HEK293 (cell line): Measurements from ENCODE around the gene LRRC53.

Experiments
- CTCF ChIA-PET: fragments of 350-600 bp; formaldehyde crosslinking; extraction: SDS; loops from one replicate; lab custom pipeline; 2021; ENCODE audit warnings: antibody characterized with exemption; lab: Yijun Ruan, JAX
- POLR2A ChIA-PET: fragments of 300-600 bp; formaldehyde crosslinking; extraction: SDS; loops from one replicate; lab custom pipeline; 2020; ENCODE audit warnings: antibody characterized with exemption, inconsistent platforms; lab: Yijun Ruan, JAX
- H3K27ac ChIP-seq: fragments of 200-500 bp; sonication (Bioruptor generic); 2 replicates; pipeline ENCODE4 v1.5.1; 2014; ENCODE audit warnings: low read depth, low read length, control low read depth, inconsistent platforms; ENCODE audit errors: extremely low read depth
- H3K36me3 ChIP-seq, 2 experiments: fragments of 200-500 bp in 1 of 2; sonication (Bioruptor generic) in 1 of 2; 1 replicate in 1 of 2; 2 replicates in 1 of 2; pipeline ENCODE4 v1.5.1; 2014 to 2017; ENCODE audit warnings: inconsistent platforms in 2 of 2, low read length in 2 of 2; ENCODE audit not compliant: control insufficient read depth in 2 of 2, insufficient read depth in 1 of 2
- H3K4me1 ChIP-seq: fragments of 200-500 bp; sonication (Bioruptor generic); 2 replicates; pipeline ENCODE4 v1.5.1; 2014; ENCODE audit warnings: mild to moderate bottlenecking, low read length, inconsistent platforms; ENCODE audit not compliant: control insufficient read depth, insufficient read depth
- H3K4me3 ChIP-seq: 2 replicates; pipeline ENCODE4 v1.5.1; 2011; ENCODE audit warnings: low read depth, mild to moderate bottlenecking, control low read depth, low read length, moderate library complexity
- H3K9me3 ChIP-seq: fragments of 200-500 bp; sonication (Bioruptor generic); 2 replicates; pipeline ENCODE4 v1.5.1; 2014; ENCODE audit warnings: low read depth, low read length, inconsistent platforms; ENCODE audit not compliant: control insufficient read depth, insufficient read depth
- BCL11A ChIP-seq: fragments of 450-650 bp; formaldehyde crosslinking; IDR thresholded peaks from 2 replicates; pipeline ENCODE4 v1.5.1; 2016; ENCODE audit warnings: low read depth, missing biosample characterization, missing genetic modification characterization
- FEZF1 ChIP-seq: fragments of 450-650 bp; formaldehyde crosslinking; IDR thresholded peaks from 2 replicates; pipeline ENCODE4 v1.5.1; 2016; ENCODE audit warnings: missing biosample characterization, missing genetic modification characterization
- GLI2 ChIP-seq: fragments of 450-650 bp; formaldehyde crosslinking; IDR thresholded peaks from 2 replicates; pipeline ENCODE4; 2017; ENCODE audit warnings: missing biosample characterization, missing genetic modification characterization, low read depth, borderline replicate concordance
- HOXC10 ChIP-seq: sonication (generic); formaldehyde crosslinking; IDR thresholded peaks from 2 replicates; pipeline ENCODE4 v1.8.1; 2023; ENCODE audit warnings: mild to moderate bottlenecking, missing genetic modification reagents
- HOXD13 ChIP-seq: sonication (generic); formaldehyde crosslinking; IDR thresholded peaks from 2 replicates; pipeline ENCODE4 v1.8.0; 2022; ENCODE audit warnings: missing genetic modification reagents, borderline replicate concordance
- INSM2 ChIP-seq: fragments of 450-650 bp; formaldehyde crosslinking; IDR thresholded peaks from 2 replicates; pipeline ENCODE4 v1.5.1; 2016; ENCODE audit warnings: missing biosample characterization, missing genetic modification characterization
- KLF10 ChIP-seq: fragments of 450-650 bp; IDR thresholded peaks from 2 replicates; pipeline ENCODE4 v1.5.1; 2018; ENCODE audit warnings: missing biosample characterization, mild to moderate bottlenecking, missing genetic modification characterization
- KLF8 ChIP-seq: fragments of 450-650 bp; formaldehyde crosslinking; IDR thresholded peaks from 2 replicates; pipeline ENCODE4 v1.5.1; 2016; ENCODE audit warnings: missing biosample characterization, missing genetic modification characterization
- MYNN ChIP-seq: fragments of 450-650 bp; formaldehyde crosslinking; IDR thresholded peaks from 2 replicates; pipeline ENCODE4 v1.5.1; 2016; ENCODE audit warnings: missing biosample characterization, missing genetic modification characterization, borderline replicate concordance
- SALL2 ChIP-seq: fragments of 450-650 bp; formaldehyde crosslinking; IDR thresholded peaks from 2 replicates; pipeline ENCODE4 v1.5.0; 2017; ENCODE audit warnings: missing biosample characterization, mild to moderate bottlenecking, missing genetic modification characterization, borderline replicate concordance
- TCF7L2 ChIP-seq: IDR thresholded peaks from 2 replicates; pipeline ENCODE4 v1.6.1; 2011; ENCODE audit warnings: low read depth, mild to moderate bottlenecking, inconsistent platforms, low read length, moderate library complexity, borderline replicate concordance
- YY2 ChIP-seq: fragments of 450-650 bp; formaldehyde crosslinking; IDR thresholded peaks from 2 replicates; pipeline ENCODE4 v1.5.1; 2016; ENCODE audit warnings: missing biosample characterization, missing genetic modification characterization
- ZFP37 ChIP-seq: fragments of 450-650 bp; formaldehyde crosslinking; IDR thresholded peaks from 2 replicates; pipeline ENCODE4 v1.5.1; 2016; ENCODE audit warnings: missing biosample characterization, missing genetic modification characterization
- ZIC2 ChIP-seq: fragments of 450-650 bp; formaldehyde crosslinking; IDR thresholded peaks from 2 replicates; pipeline ENCODE4 v1.5.1; 2016; ENCODE audit warnings: missing biosample characterization, missing genetic modification characterization
- ZNF10 ChIP-seq: fragments of 450-650 bp; formaldehyde crosslinking; IDR thresholded peaks from 2 replicates; pipeline ENCODE4 v1.5.1; 2017; ENCODE audit warnings: missing biosample characterization, missing genetic modification characterization
- ZNF132 ChIP-seq: fragments of 450-650 bp; formaldehyde crosslinking; IDR thresholded peaks from 2 replicates; pipeline ENCODE4 v1.5.1; 2017; ENCODE audit warnings: missing biosample characterization, missing genetic modification characterization, borderline replicate concordance
- ZNF174 ChIP-seq: fragments of 450-650 bp; formaldehyde crosslinking; IDR thresholded peaks from 2 replicates; pipeline ENCODE4 v1.5.0; 2017; ENCODE audit warnings: missing biosample characterization, mild to moderate bottlenecking, missing genetic modification characterization
- ZNF211 ChIP-seq: fragments of 450-650 bp; formaldehyde crosslinking; IDR thresholded peaks from 2 replicates; pipeline ENCODE4 v1.5.1; 2016; ENCODE audit warnings: low read depth, missing biosample characterization, missing genetic modification characterization
- ZNF324 ChIP-seq: fragments of 450-650 bp; formaldehyde crosslinking; IDR thresholded peaks from 2 replicates; pipeline ENCODE4 v1.5.1; 2016; ENCODE audit warnings: missing biosample characterization, missing genetic modification characterization
- ZNF350 ChIP-seq: fragments of 450-650 bp; formaldehyde crosslinking; IDR thresholded peaks from 2 replicates; pipeline ENCODE4 v1.5.0; 2017; ENCODE audit warnings: missing biosample characterization, mild to moderate bottlenecking, missing genetic modification characterization
- ZNF37A ChIP-seq: fragments of 450-650 bp; IDR thresholded peaks from 2 replicates; pipeline ENCODE4 v1.5.1; 2018; ENCODE audit warnings: missing biosample characterization, missing genetic modification characterization
- ZNF449 ChIP-seq: fragments of 450-650 bp; formaldehyde crosslinking; IDR thresholded peaks from 2 replicates; pipeline ENCODE4 v1.5.1; 2017; ENCODE audit warnings: missing biosample characterization, mild to moderate bottlenecking, missing genetic modification characterization, moderate library complexity
- ZNF624 ChIP-seq: fragments of 450-650 bp; formaldehyde crosslinking; IDR thresholded peaks from 2 replicates; pipeline ENCODE4 v1.5.1; 2017; ENCODE audit warnings: missing biosample characterization, missing genetic modification characterization
- ZNF747 ChIP-seq: fragments of 450-650 bp; formaldehyde crosslinking; IDR thresholded peaks from 2 replicates; pipeline ENCODE4 v1.5.1; 2016; ENCODE audit warnings: missing biosample characterization, missing genetic modification characterization
- TF ChIP-seq, protein P1 (sequence below): fragments of 450-650 bp; formaldehyde crosslinking; IDR thresholded peaks from 2 replicates; pipeline ENCODE4 v1.5.1; 2016; ENCODE audit warnings: missing biosample characterization, missing genetic modification characterization
- TF ChIP-seq, protein P2 (sequence below): fragments of 450-650 bp; formaldehyde crosslinking; IDR thresholded peaks from 2 replicates; pipeline ENCODE4 v1.5.1; 2017; ENCODE audit warnings: missing biosample characterization, missing genetic modification characterization

The LRRC53 gene

GRCh38 chr1:74464037-74464436, 48.4 kb downstream of the LRRC53 start:
- POLR2A ChIA-PET: no interaction called here
- CTCF ChIA-PET: no interaction called here
- Histone ChIP-seq H3K9me3 (no peaks in the 10 kb centered on the region), H3K36me3 (no peaks in the 10 kb centered on the region), H3K27ac (no peak overlapping the region)
- TF ChIP-seq HOXD13 (no peak), ZFP37 (tag by site-specific recombination) (no peak), SALL2 (tag by site-specific recombination) (no peak), BCL11A (tag by site-specific recombination) (no peak), ZNF747 (no peak), ZNF350 (tag by site-specific recombination) (no peak), MYNN (no peak), ZIC2 (tag by site-specific recombination) (no peak), INSM2 (tag by site-specific recombination) (no peak), TCF7L2 (no peak), KLF8 (no peak), ZNF624 (no peak), ZNF37A (tag by site-specific recombination) (no peak)
- TF ChIP-seq, protein P1, sequence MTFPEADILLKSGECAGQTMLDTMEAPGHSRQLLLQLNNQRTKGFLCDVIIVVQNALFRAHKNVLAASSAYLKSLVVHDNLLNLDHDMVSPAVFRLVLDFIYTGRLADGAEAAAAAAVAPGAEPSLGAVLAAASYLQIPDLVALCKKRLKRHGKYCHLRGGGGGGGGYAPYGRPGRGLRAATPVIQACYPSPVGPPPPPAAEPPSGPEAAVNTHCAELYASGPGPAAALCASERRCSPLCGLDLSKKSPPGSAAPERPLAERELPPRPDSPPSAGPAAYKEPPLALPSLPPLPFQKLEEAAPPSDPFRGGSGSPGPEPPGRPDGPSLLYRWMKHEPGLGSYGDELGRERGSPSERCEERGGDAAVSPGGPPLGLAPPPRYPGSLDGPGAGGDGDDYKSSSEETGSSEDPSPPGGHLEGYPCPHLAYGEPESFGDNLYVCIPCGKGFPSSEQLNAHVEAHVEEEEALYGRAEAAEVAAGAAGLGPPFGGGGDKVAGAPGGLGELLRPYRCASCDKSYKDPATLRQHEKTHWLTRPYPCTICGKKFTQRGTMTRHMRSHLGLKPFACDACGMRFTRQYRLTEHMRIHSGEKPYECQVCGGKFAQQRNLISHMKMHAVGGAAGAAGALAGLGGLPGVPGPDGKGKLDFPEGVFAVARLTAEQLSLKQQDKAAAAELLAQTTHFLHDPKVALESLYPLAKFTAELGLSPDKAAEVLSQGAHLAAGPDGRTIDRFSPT (tag by site-specific recombination): no peak
- TF ChIP-seq, all 188 proteins: peak for 0
- Histone ChIP-seq H3K4me1 (no peaks in the 10 kb centered on the region), H3K4me3 (no peak overlapping the region)

DNA sequence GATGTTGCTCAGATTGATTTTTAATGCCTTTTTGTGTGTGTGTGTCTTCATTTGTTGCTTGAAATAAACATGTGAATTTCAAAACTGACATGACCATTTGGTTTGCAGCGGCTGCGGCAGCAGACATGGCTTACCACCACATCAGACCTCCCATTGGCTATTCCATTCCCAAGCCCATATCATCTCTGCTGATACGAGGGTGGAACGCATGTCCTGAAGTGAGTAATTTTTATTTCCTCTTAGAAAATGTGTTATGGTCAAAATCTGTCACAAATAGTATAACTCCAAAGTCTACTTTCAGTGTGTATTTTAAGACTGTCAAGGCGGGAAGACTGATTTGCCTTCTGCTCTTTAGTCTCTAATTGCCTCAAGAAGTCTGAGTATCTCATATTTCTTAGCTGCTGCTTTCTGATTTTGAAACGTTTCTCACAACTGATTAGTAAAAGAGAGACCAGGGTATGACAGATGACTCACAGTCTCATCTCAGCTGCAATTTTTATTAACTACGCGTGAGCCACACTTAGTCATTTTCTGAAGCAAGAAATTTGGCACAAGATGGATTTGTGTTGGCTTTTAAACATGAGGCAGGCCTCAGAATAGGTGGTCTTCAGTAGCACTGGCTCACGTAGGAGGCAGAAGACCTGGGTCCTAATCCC, 49.0 kb downstream of the LRRC53 start:
- POLR2A ChIA-PET: no interaction called here
- H3K27ac ChIP-seq: no peak overlapping the region
- no peak for TF ChIP-seq FEZF1 (tag by site-specific recombination)
- no peak for TF ChIP-seq ZNF211 (tag by site-specific recombination)
- TF ChIP-seq ZNF174 (tag by site-specific recombination): no peak
- no peak for TF ChIP-seq YY2 (tag by site-specific recombination)
- no peak for TF ChIP-seq ZNF449 (tag by site-specific recombination)
- TF ChIP-seq, protein P2, sequence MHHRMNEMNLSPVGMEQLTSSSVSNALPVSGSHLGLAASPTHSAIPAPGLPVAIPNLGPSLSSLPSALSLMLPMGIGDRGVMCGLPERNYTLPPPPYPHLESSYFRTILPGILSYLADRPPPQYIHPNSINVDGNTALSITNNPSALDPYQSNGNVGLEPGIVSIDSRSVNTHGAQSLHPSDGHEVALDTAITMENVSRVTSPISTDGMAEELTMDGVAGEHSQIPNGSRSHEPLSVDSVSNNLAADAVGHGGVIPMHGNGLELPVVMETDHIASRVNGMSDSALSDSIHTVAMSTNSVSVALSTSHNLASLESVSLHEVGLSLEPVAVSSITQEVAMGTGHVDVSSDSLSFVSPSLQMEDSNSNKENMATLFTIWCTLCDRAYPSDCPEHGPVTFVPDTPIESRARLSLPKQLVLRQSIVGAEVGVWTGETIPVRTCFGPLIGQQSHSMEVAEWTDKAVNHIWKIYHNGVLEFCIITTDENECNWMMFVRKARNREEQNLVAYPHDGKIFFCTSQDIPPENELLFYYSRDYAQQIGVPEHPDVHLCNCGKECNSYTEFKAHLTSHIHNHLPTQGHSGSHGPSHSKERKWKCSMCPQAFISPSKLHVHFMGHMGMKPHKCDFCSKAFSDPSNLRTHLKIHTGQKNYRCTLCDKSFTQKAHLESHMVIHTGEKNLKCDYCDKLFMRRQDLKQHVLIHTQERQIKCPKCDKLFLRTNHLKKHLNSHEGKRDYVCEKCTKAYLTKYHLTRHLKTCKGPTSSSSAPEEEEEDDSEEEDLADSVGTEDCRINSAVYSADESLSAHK: no peak
- TF ChIP-seq HOXC10: no peak
- no peak for TF ChIP-seq GLI2 (tag by site-specific recombination)
- no peak for TF ChIP-seq ZNF132 (tag by site-specific recombination)
- TF ChIP-seq ZNF324 (tag by site-specific recombination): no peak
- no peak for TF ChIP-seq ZNF10 (tag by site-specific recombination)
- TF ChIP-seq KLF10 (tag by site-specific recombination): no peak
- no peaks in the 10 kb centered on the region for H3K36me3 ChIP-seq
- no peak overlapping the region for H3K4me3 ChIP-seq
- no peaks in the 10 kb centered on the region for H3K9me3 ChIP-seq
- H3K4me1 ChIP-seq: no peaks in the 10 kb centered on the region
- CTCF ChIA-PET: no interaction called here
